ENCODE data around the gene COL20A1.
"Not testable (repeated sequence)": the region's sequence is repeated elsewhere in the genome, so short reads cannot be mapped to it uniquely, and the experiment has no call there.

COL20A1 gene

DNA sequence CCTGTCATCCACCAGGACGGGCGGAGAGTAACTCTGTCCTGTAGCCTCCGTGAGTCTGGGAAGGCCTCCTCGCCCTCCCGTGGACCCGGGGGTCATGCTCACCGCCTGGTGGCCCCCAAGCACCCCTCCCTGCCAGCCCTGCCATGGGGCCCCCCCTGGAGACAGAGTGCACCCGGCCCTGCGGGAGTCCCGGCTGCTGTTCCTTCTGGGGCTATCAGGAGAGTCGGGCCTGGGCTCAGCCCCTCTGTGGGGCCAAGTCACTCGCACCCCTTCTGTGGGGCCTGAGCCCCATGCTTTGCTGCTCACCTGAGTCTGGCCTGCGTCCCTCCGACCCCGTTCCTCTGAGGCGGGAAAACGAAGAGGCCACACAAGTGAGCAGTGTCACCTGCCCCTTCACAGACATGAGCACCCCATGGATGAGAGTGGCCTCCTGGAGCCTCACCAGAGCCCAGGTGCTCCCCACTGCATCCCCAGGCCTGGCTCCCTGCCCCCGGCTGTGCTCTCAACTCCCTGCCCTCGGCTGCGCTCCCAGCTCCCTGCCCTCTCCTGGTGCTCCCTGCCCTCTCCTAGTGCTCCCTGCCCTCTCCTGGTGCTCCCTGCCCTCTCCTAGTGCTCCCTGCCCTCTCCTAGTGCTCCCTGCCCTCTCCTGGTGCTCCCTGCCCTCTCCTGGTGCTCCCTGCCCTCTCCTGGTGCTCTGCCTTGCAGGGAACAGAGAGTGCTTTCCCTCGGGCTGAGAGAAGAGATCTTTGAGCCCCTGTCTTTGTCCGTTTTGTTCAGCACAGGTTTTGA lies 72.8 kb downstream of the COL20A1 start:
- no peak for DNase-seq

DNA sequence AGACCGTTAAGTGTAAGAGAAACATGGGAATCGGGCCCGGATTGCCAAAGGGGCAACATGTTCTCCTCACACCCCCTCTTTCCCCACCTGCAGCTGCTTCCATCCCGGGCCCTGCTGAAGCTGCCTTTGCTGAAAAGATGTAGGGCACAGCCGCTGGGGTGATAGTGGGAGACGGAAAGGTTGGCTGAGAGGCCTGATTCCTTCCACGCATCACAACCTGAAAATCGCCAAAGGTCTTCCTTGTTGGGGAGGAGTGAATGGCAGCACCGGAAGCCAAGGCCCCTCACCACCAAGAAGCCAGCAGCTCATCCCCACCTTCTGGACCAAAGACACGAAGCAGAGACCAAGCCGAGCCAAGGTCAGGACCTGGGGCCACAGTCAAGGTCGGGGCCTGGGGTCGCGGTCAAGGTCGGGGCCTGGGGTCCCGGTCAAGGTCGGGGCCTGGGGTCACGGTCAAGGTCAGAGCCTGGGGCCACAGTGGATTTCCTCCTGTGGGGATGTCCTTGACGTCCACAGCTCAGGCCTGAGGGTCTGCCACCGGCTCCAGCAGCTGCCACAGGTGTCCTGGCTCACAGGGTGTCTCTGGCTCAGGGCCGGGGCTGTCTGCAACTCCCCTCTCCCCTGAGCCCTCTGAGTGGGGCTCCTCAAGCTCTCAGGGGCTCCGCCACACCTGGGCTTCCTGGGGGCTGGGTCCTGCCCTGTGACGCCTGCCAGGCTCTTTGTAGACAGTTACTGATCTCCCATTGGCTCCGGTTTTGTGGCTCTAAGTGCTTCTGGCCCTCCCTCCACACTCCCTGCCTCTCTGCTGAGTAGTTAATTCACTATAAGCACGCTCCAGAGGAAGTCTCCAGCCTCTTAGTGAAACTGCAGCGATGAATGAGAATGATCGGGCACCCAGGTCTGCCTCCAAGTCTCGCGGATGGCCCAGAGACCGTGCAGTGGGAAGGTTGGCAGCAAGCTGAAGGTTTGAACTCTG lies 73.7 kb downstream of the COL20A1 start:
- no peak for DNase-seq

DNA sequence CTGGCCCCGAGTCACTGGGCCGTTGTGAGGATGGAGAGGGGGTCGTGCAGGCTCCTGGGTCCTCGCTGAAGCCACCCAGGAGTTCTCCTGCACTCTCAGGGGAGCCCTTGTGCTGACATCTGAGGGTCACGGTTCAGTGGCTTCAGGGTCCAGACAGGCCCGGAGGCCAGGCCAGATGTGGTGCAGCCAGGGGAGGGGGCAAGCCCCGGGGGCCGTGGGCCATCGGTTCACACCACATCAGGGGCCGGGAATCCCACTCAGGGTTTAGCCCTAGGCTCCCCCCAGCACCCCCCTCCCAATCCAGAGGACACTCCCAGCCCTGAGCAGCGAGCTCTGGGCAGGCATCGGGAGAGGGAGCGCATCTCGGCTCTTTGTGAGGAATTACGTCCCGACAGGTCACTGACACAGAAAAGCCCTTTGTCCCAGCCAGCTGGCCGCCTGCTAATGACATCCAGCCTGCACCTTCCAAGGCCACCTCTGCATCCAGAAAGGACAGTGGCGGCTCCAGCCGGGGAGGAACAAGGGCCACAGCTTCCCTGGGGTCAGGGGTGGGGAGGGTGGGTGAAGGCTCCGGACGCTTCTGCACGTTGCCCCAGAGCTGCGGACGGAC lies 74.6 kb downstream of the COL20A1 start:
- DNase-seq = no peak

DNA sequence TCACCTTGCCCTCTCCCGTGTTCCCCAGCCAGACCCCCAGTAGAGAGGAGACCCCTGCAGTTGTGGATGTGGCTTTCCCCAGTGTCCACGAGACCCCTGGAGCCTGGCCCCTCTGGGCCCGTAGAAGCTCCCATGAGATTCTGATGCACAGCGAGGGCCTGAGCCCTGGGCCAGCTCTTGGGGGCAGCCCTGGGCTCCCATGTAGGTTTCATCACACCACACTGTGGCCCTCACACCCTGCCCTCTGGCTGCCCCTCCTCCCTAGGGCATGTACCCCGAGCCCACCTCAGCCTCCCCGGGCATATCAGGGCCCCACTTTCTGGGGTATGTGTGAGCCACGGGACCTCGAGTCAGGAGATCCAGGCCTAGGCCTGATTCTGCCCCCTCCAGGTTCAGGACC lies 75.2 kb downstream of the COL20A1 start:
- no peak for DNase-seq

DNA sequence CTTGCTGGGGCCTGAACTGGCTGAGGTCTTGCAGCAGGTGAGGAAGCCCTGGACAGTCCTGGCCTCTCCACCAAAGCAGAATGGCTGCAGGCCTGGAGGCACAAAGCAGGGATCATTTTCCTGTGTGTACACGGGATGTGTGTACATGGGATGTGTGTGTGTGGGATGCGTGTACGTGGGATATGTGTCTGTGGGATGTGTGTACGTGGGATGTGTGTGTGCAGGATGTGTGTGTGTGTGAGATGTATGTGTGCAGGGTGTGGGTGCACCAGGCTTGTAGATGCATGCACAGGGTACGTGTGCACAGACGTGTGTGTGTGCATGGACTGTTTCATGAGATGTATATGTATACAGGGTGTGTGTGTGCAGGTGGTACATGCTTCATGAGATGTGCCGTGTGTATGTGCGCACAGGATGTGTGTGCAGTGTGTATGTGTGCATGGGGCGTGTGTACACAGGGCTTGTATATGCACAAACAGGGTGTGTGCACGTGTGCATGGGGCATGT lies 76.1 kb downstream of the COL20A1 start:
- DNase-seq = no peak

DNA sequence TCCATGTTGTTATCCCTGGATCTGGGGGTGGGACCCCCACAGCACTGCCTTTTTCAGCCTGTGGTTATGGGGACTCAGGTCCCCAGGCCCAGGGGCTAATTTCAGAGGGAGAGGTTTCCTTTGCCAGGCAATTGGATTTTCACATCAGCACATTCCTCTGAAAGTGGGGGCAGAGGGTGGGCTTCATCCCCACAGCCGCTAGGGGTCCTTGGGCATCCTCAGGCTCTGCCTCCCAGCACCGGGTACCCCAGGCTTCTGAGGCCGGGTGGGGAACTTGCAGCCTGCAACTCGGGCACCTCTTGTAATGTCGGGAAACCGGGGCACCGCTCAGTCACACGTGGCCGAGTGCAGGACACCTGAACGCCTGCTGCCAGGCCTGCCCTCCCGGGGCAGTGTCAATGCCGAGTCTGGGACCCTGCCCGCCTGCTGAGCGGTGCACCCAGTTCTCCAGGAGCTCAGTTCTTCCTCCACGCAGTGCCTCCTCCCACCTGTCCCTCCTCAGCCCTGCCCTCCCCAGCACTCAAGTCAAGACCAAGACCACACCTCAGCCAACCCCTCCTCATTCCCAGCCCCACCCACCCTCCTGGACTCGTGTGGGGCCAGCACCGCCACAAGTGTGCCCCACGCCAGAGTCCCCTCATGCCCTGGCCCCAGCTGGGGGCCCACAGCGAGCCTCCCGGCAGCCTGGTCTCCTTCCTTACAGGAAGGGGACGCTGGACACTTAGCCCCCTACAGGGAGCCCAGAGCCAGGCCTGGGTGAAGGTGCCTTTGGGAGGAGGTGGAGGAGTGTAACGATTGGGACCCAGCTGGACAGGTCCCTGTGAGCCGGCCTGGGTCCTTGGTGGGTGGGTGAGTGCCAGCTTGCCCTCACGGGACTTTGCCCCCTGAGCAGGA lies 77.0 kb downstream of the COL20A1 start:
- DNase-seq = no peak

DNA sequence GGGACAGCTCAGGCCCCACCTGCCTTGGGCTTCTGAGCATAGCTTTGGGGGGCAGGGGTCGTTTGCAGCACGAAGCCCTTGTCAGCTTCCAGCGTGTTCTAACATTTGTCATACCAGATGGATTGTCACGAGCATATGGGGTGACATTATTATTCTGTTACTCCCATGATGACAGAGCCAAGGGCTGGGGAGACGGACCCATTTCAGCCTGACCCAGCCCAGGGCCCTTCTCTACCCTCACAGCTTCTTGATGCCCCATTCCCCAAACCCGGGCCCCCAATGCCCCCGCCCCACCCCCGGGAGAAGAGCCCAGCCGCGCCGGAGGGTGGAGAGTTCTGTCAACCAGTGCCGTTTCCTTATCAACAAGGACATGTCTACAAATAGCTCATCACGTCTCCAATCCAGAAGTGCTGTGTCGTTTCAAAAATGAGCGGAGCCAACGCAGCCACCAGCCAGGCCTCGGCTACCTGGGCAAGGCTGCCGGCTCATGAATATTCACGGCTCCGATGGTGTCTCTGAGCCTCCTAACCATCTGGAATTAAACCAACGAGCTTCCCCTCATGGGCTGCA lies 77.7 kb downstream of the COL20A1 start:
- DNase-seq = no peak

DNA sequence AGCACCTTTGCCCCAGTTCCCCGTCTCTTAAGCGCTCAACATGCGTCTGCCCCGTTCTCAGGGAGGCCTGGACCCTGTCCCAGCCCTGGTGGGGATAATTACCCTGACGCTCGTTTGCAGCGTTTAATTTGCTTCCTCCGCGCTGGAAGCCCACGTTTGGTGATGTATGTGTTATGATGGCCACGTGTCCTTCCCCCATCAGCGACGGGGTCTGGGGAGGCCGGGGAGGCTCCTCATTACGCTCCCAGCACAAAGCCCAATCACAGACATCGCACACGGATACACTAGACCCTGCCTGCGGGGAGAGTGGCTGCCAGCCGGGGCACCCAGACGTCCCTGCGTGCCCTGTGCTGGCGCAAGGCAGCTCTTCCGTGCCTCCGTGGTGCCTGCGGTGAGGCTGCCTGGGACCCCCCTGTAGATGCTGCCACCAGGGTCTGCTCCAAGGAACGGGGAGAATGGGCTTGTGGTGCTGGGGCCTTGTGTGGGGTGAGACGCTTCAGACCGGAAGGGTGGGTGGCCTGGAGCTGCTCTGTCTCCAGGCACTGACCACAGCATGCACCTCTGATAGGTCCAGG lies 78.4 kb downstream of the COL20A1 start:
- DNase-seq = no peak

DNA sequence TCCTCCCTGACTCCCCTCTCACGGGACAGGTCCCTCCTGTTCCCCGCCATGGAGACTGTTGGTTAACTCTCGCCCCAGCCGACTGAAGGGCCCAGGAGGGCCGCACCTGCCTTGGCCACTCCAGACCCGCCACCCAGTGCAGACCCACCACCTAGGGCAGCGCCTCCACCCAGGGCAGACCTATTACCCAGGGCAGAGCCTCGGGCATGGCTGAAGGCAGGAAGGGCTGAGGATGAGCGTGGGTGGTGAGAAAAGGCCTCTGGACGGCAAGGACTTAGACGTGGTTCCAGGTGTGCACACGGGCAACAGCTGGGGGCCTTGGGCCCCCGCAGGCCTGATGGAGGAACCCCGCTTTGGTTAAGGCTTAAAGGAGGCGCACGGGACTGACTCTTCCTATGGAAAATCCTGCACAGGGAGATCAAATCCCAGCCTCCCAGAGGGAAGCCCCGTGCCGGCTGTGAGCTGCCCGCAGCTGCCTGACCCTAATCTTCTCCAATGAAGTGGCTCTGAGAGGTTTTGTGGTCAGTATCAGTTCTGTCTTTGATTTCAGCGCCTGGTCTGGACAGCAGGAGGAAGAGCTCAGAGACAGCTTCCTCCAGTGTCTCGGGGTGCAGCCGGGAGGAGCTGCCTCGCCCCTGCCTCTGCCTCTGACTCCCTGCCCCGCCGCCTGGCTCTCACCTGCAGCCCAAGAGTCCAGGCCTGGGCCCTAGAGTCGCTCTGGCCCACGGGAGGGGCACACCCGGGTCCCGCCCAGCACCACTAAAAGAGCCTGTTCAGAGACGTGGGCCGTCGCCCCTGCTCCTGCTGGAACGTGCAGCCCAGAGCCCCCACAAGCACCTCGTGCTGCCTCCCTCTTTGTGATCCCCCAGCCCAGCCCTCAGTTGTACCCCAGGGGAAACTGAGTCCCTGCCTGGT lies 80.2 kb downstream of the COL20A1 start:
- DNase-seq = no peak

DNA sequence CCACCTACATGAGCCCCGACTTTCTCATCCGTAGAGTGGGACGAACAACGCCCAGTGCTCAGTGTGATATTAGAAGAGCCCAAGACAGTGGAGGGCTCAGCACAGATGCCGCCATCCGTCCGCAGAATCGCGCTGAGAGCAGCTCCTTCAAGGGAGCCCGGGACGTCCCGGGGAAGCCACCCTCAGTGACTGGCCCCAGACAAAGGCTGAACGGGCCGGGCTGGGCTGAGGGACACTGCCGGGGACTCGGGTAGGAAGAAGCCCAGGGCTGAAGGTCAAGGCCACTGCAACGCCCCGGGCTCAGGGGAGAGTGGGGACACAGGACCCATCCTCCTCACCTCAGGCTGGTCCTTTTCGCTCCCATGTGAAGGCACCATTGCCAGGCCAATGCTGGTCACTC lies 81.0 kb downstream of the COL20A1 start:
- DNase-seq = no peak

DNA sequence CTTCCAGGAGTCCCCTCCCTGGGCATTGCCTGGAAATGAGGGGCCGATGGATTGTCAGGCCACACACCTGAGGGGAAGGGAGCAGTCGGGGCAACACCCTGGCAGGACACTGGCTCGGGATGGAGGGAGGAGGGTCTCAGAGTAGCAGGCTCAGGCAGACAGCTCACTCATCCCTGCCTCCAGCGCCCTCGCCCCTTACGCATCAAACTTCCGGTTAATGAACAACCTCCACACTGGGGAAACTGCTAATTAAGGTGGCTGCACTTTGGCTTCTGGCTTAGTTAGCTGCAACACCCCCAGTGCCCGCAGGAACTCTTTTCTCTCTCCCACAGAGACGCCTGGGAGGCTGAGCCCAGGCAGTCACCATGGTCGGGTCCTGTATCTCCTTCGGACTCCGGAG lies 81.5 kb downstream of the COL20A1 start:
- no peak for DNase-seq

DNA sequence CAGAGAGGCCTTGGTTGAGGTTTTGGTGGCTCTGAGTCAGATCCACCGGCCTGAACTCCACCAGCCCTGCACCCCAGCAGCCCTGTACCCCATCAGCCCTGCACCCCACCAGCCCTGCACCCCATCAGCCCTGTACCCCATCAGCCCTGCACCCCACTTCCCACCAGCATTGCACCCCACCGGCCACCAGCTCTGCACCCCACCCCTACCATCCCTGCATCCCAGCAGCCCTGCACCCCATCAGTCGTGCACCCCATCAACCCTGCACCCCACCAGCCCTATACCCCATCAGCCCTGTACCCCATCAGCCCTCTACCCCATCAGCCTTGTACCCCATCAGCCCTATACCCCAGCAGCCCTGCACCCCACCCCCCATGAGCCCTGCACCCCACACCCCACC lies 82.5 kb downstream of the COL20A1 start:
- DNase-seq = no peak

DNA sequence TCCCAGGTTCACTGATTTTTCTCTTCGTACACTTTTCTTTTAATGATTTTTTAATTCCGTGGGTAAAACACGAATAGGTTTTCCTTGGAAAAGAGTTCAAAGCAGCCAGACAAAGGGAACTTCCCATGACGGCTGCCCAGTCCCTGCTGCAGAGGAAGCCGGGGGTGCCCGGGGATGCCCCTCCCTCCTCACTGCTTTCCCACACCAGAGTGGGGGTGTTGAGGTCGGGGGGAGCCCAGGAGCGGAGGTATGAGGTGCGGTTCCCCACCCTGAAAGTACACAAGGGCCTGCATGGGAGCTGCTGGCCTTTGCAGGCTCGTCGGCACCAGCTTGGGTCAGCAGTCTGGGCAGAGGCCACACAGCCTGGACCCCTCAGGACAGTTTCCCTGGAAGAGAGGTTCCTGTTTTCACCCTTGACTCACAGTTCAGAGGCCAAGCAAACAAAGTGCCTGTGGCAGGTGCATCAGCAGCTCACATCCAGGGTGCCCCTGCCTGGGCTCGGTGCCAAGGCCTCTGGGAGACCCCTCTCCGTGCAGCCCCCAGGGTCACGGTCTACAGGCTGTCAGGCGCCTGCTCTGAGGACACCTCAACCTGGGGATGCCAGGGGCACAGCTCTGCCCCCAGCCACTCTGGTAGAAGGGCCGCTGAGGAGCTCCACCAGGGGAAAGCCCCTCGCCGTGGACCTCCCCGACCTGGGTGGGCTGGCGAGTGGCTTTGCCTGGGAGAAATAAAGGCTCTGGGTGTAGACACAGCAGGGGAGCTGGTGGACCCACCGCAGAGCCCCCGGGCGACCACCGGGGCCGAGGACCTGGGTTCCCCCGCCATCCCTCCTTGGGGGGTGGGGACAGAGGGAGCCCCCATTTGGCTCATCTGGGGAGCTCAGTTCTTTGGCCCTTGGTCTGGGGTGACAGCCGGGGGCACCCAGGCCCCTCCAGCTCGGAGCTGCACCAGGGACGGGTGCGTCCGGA lies 83.6 kb downstream of the COL20A1 start:
- no peak for DNase-seq

DNA sequence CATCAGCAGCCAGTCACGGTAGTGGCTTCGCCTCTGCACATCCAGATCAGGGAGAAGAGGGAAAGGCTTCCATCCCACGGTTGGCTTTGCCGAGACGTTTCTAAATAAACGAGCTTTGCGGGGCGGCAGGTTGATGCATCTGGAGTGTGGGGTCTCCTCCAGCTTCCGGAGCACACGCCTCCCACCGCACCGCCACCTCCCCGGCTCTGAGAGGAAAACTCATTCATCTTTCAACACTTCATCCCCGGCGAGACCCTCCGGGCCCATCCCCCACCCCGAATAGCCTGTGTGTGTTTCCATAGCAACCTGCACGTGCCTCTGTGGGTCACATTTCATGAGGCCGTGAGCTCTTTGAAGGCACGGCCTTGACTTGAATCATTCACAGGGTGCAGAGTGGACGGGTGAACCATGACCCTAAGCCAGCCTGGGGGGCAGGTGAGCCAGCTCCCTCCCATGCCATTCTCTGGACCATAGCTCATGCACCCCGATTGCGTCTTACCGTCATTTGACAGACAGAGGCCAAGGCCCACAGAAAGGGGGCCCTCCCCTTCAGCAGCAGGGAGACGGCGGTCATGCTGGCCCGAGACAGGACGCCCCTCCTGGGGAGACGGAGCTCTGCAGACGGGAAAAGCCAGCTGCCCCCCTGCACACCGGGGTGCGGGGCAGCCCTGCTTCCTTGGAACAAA lies 84.4 kb downstream of the COL20A1 start:
- DNase-seq = no peak

DNA sequence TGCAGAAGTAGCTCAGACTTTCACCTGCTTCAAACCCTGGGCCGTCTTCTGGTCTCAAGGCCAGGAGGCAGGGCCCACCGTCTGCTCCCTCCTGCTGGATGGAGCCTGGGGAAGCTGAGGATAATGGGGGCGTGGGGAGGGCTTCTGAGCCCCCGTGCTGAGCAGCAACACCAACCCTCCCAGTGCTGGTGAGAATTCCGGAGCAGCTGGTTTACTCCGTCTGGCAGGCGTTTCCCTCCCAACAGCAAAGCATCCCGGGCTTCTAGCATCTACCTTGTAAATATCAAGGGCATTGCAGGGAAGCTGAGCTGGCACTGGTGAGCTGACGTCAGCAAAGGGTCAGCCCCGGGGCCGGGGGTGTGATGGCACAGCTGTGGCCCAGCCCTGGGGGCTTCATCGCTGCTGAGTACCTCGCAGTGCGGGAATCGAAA lies 85.0 kb downstream of the COL20A1 start:
- no peak for DNase-seq

DNA sequence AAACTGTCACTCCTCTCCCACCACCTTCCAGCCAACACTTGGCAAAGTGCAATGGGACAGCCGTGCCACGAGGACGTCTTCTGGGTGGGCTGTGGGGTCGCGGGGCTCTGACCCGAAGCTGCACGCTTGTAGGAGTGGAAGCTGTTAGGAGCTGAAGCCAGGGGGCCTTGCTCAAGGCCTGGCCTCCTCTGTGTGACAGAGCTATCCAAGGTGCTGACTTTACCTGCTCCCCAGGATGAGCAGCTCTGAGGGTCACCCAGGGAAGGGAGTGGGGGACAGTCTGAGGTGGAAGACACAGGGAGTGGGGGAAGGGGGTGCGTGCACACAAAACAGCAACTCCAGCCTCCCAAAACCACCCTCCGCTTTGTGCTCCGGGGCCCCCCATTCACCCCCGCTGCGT lies 85.6 kb downstream of the COL20A1 start:
- DNase-seq = no peak

DNA sequence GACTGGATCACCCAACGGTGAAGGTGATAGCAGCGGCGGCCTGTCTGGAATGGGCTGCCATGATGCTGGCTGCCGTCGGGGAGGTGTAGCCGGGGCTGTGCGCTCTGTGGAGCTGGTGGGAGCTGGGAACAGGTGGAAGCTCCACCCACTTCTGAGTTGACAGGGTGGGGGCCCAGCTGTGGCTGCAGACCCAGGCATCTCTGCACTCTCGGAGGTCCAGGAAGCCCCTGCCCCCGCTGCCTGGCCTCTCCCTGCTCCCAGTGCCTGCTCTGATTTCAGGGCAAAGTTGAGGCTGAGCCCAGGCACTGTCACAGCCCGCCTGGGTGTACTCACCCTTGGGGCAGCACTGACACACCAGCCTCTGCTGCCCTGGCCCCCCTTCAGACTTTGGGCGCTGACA lies 86.3 kb downstream of the COL20A1 start:
- DNase-seq = no peak

DNA sequence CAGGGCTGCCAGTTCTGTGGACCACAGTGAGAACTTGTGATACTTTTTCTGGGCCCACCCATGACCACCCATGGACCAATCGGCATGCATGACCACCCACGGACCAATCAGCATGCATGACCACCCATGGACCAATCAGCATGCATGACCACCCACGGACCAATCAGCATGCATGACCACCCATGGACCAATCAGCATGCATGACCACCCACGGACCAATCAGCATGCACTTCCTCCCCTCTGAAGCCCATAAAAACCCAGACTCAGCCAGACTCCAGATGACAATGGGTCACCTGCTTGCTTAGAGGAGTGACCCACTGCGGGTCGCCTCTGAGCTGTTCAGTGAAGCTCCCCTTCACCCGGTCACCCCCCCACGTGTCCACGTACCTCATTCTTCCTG lies 86.9 kb downstream of the COL20A1 start:
- DNase-seq = not testable (repeated sequence)
